Measurements from ENCODE around the gene CAVIN1.

Gene CAVIN1

DNA sequence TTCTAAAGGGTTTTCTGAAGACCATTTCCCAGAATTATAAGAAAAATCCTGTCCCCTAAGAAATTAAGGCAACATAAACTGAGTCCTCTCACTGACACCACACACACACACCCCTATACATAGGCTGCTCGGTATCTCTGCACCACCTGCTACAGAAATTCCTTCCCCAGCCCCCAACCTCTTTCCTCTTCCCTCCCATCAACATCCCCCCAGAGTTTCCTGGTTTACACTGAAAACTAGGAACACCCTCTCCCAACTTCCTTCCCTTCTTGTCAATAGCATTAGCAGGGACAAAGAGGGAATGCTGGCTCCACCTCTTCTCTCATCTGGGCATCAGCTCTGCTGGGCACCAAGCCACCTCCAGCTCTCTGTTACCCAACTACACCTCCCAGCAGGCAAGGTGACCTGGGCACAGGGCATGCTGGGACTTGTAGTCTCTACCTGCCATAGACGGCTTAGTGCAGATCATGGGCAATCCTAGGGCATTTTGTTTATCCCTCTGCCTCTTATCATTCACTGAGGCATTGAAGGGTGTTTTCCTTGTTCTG lies 15.7 kb downstream of the CAVIN1 start:
- Histone ChIP-seq H3K4me3 (ENCODE audit: insufficient read depth, low read length, poor library complexity, severe bottlenecking) (no peak overlapping the region), H3K27ac (ENCODE audit: low read depth, low read length) (no peak overlapping the region)

DNA sequence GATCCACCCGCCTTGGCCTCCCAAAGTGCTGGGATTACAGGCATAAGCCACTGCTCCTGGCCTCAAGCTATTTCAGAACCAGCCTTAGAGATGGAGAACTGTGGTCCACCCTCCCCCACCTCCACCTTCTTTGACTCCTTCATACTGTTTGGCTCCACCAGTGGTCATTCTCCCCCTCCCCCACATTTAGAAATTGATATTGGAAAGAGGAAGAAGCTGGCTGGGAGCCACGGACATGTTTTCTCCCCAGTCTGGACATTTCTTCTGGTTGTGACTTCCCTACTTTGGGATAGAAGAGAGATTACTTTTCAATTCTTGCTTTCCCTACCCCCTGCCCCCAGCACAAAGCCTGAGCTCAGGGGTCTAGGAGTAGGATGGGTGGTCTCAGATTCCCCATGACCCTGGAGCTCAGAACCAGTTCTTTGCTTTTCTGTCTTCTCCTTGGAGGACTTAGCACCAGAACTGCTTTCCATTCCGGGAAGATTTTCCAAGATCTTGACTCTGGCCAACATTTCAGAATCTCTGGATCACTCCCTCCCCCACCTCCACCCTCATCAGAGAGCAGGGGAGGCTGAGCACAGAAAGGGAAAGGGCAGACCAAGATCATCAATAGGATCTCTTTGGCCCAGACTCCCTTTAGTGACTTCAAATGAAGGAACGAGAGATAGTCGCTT lies 16.3 kb downstream of the CAVIN1 start:
- Histone ChIP-seq H3F3A (ENCODE audit: insufficient read depth) (no peaks in the 10 kb centered on the region), H3K9me3 (ENCODE audit: insufficient read depth, low read length) (no peaks in the 10 kb centered on the region), H3K4me3 (ENCODE audit: insufficient read depth, low read length, poor library complexity, severe bottlenecking) (no peak overlapping the region), H2AFZ (ENCODE audit: low read depth, low read length, severe bottlenecking) (no peak overlapping the region), H3K9ac (ENCODE audit: low read length) (no peak overlapping the region), H3K36me3 (ENCODE audit: low read length) (no peaks in the 10 kb centered on the region), H3K79me2 (ENCODE audit: insufficient read depth, low read length) (no peaks in the 10 kb centered on the region), H3K9me2 (replicated peaks; ENCODE audit: insufficient read depth, low read length) (no peaks in the 10 kb centered on the region), H3K4me2 (ENCODE audit: low read depth, low read length, poor library complexity, severe bottlenecking) (no peak overlapping the region), H4K20me1 (ENCODE audit: low read depth, low read length) (no peaks in the 10 kb centered on the region), H3K27ac (ENCODE audit: low read depth, low read length) (no peak overlapping the region), H3K27me3 (ENCODE audit: low read length) (no peaks in the 10 kb centered on the region)
- TF ChIP-seq, protein P1, sequence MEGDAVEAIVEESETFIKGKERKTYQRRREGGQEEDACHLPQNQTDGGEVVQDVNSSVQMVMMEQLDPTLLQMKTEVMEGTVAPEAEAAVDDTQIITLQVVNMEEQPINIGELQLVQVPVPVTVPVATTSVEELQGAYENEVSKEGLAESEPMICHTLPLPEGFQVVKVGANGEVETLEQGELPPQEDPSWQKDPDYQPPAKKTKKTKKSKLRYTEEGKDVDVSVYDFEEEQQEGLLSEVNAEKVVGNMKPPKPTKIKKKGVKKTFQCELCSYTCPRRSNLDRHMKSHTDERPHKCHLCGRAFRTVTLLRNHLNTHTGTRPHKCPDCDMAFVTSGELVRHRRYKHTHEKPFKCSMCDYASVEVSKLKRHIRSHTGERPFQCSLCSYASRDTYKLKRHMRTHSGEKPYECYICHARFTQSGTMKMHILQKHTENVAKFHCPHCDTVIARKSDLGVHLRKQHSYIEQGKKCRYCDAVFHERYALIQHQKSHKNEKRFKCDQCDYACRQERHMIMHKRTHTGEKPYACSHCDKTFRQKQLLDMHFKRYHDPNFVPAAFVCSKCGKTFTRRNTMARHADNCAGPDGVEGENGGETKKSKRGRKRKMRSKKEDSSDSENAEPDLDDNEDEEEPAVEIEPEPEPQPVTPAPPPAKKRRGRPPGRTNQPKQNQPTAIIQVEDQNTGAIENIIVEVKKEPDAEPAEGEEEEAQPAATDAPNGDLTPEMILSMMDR (IDR thresholded peaks at IDR 0.05; ENCODE audit: insufficient read depth, low read length, poor library complexity, severe bottlenecking): no peak
- no peak for TF ChIP-seq EZH2phosphoT487 (conservative IDR thresholded peaks at IDR 0.05; ENCODE audit: low read length)

More for the DNA sequence above, 15.7 kb downstream of the CAVIN1 start:
- Histone ChIP-seq H4K20me1 (ENCODE audit: low read depth, low read length) (no peaks in the 10 kb centered on the region), H3K36me3 (ENCODE audit: low read length) (no peaks in the 10 kb centered on the region), H2AFZ (ENCODE audit: low read depth, low read length, severe bottlenecking) (no peak overlapping the region), H3K9ac (ENCODE audit: low read length) (no peak overlapping the region), H3K27me3 (ENCODE audit: low read length) (no peaks in the 10 kb centered on the region), H3K9me2 (replicated peaks; ENCODE audit: insufficient read depth, low read length) (no peaks in the 10 kb centered on the region), H3K79me2 (ENCODE audit: insufficient read depth, low read length) (no peaks in the 10 kb centered on the region), H3K4me2 (ENCODE audit: low read depth, low read length, poor library complexity, severe bottlenecking) (no peak overlapping the region), H3F3A (ENCODE audit: insufficient read depth) (no peaks in the 10 kb centered on the region), H3K9me3 (ENCODE audit: insufficient read depth, low read length) (no peaks in the 10 kb centered on the region)
- TF ChIP-seq, protein P1 (IDR thresholded peaks at IDR 0.05; ENCODE audit: insufficient read depth, low read length, poor library complexity, severe bottlenecking): no peak
- no peak for TF ChIP-seq EZH2phosphoT487 (conservative IDR thresholded peaks at IDR 0.05; ENCODE audit: low read length)

DNA sequence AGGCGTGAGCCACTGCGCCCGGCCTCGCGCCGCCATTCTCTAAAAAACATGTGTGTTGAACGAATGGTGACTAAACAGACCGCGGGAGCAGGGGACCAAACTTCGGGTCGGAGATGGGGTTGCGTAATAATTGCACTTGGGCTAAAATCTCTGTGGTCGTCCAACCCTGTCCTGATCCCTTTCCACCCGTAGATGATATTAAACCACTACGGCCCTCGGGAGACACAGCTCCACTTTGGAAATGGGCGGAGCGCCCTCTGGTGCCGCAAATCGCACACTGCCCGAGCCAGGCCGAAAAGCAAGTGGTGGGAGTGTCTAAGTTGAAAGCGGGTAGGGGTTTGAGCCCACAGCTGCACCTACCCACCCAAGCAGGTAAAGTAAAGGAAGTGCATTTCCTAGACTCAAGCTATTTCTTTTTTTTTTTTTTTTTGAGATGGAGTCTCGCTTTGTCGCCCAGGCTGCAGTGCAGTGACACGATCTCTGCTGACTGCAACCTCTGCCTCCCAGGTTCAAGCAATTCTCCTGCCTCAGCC lies 17.0 kb downstream of the CAVIN1 start:
- Histone ChIP-seq H4K20me1 (ENCODE audit: low read depth, low read length) (no peaks in the 10 kb centered on the region), H2AFZ (ENCODE audit: low read depth, low read length, severe bottlenecking) (no peak overlapping the region), H3K27ac (ENCODE audit: low read depth, low read length) (no peak overlapping the region), H3K79me2 (ENCODE audit: insufficient read depth, low read length) (no peaks in the 10 kb centered on the region), H3K9ac (ENCODE audit: low read length) (no peak overlapping the region), H3K27me3 (ENCODE audit: low read length) (no peaks in the 10 kb centered on the region), H3K4me2 (ENCODE audit: low read depth, low read length, poor library complexity, severe bottlenecking) (no peak overlapping the region), H3K9me2 (replicated peaks; ENCODE audit: insufficient read depth, low read length) (no peaks in the 10 kb centered on the region), H3K9me3 (ENCODE audit: insufficient read depth, low read length) (no peaks in the 10 kb centered on the region), H3F3A (ENCODE audit: insufficient read depth) (no peaks in the 10 kb centered on the region), H3K4me3 (ENCODE audit: insufficient read depth, low read length, poor library complexity, severe bottlenecking) (no peak overlapping the region), H3K36me3 (ENCODE audit: low read length) (no peaks in the 10 kb centered on the region)
- TF ChIP-seq, protein P1 (IDR thresholded peaks at IDR 0.05; ENCODE audit: insufficient read depth, low read length, poor library complexity, severe bottlenecking): peak; percentile 92
- no peak for TF ChIP-seq EZH2phosphoT487 (conservative IDR thresholded peaks at IDR 0.05; ENCODE audit: low read length)

All from SU-DHL-6 (cell line).